Smooth muscle cell of bladder (primary cell): ENCODE data around the gene IGFBP4. TPM values are rescaled to one million over a fixed set of nuclear protein-coding genes. Genes with fewer than 3 reads are reported as not detected.

Source experiments
- total RNA-seq: library from RNA; depleted of rRNA; stranded (reverse); fragments of >200 nt; gene quantifications from 2 replicates; pipeline ENCODE4 v1.2.3, GENCODE V29; 2014

Gene IGFBP4
- total RNA-seq: 450 and 539 TPM in 2 replicates

GRCh38 chr17:40443196-40443987 lies at the start of gene IGFBP4:
Gene IGFBP4 (plus strand): TSS chr17:40443450. CDS start chr17:40443736, 286 bp downstream.

GRCh38 chr17:40417609-40418427 lies 25.4 kb upstream of the IGFBP4 start, which contains the start of gene TOP2A:
Gene TOP2A (minus strand): TSS chr17:40417896. CDS start chr17:40417791, 105 bp downstream.

GRCh38 chr17:40501499-40501911 lies 58.3 kb downstream of the IGFBP4 start, which contains the start of gene TNS4:
Gene TNS4 (minus strand): TSS chr17:40501623. CDS start chr17:40496425, 5,198 bp downstream.

Other genes starting within 250 kb of the IGFBP4 start
- 3.6 and 4.6 TPM in 2 replicates for gene WIPF2, start 224.1 kb upstream of the IGFBP4 start, total RNA-seq
- 1.4 and 1.8 TPM in 2 replicates for gene CDC6, start 155.6 kb upstream of the IGFBP4 start, total RNA-seq
- gene RARA, start 134.3 kb upstream of the IGFBP4 start, total RNA-seq: 4.7 and 6.9 TPM in 2 replicates
- 1.8 and 2.0 TPM in 2 replicates for gene GJD3, start 78.7 kb upstream of the IGFBP4 start, total RNA-seq
- 9.9 and 11.4 TPM in 2 replicates for gene TOP2A, start 25.6 kb upstream of the IGFBP4 start, total RNA-seq
- under 0.01 TPM in 2 replicates for gene TNS4, start 58.2 kb downstream of the IGFBP4 start, total RNA-seq
- under 0.01 and 0.09 TPM in 2 replicates for gene CCR7, start 122.0 kb downstream of the IGFBP4 start, total RNA-seq
- 76.9 and 81.0 TPM in 2 replicates for gene SMARCE1, start 204.4 kb downstream of the IGFBP4 start, total RNA-seq
- gene KRT222, start 221.7 kb downstream of the IGFBP4 start, total RNA-seq: 0.09 TPM in 1 of 2 replicates, not detected in the other